Testis (tissue), 3 donors: ENCODE data around the gene MXD1. TPM values are rescaled to one million over a fixed set of nuclear protein-coding genes. Genes with fewer than 3 reads are reported as not detected.
"Not testable (repeated sequence)": the region's sequence is repeated elsewhere in the genome, so short reads cannot be mapped to it uniquely, and the experiment has no call there.

Experiments
- DNase-seq: peaks from one replicate; pipeline ENCODE4 v3.0.0-alpha.2; 2019
- H3K27ac ChIP-seq, 2 donors: fragments of 200-600 bp; sonication (generic); one replicate each; pipeline ENCODE4 v1.5.1; 2019
- H3K27me3 ChIP-seq: fragments of 200-600 bp; sonication (generic); one replicate; pipeline ENCODE4 v1.5.1; 2019
- H3K36me3 ChIP-seq: fragments of 200-600 bp; sonication (generic); one replicate; pipeline ENCODE4 v1.5.1; 2017; ENCODE audit warnings: low read depth; ENCODE audit errors: missing control alignments
- H3K4me1 ChIP-seq: fragments of 200-600 bp; sonication (generic); one replicate; pipeline ENCODE4 v1.5.1; 2019
- H3K4me3 ChIP-seq, 2 donors: fragments of 200-600 bp; sonication (generic); one replicate each; pipeline ENCODE4 v1.5.1; 2017 to 2019
- H3K9me3 ChIP-seq: fragments of 200-600 bp; sonication (generic); one replicate; pipeline ENCODE4 v1.5.1; 2017
- POLR2A ChIP-seq: fragments of 450-650 bp; IDR thresholded peaks from one replicate; pipeline ENCODE4 v1.6.1; 2017; ENCODE audit warnings: antibody characterized with exemption, mild to moderate bottlenecking, moderate library complexity
- WGBS, 2 donors: methylation state at CpG; one replicate each; pipeline ENCODE4 v1.1.5; 2018; 5-methylcytosine and 5-hydroxymethylcytosine counted together
- intact Hi-C: fragments of 100-400 bp; cut with DNase I; formaldehyde crosslinking; loops from one replicate; pipeline ENCODE4 v1.15.1; 2023; ENCODE audit warnings: low total_unique reads
- polyA plus RNA-seq: library from polyadenylated mRNA; stranded (reverse); fragments of 350-450 nt; fragmentation: Illumina TruSeq; extraction: RNeasy Lipid Tissue Mini Kit (QIAGEN cat#74804); gene quantifications from one replicate; pipeline ENCODE4 v1.2.3, GENCODE V29; 2014; ENCODE audit warnings: low read depth, low replicate concordance; ENCODE audit not compliant: insufficient read depth
- total RNA-seq, 2 donors: library from RNA; depleted of rRNA; stranded (reverse); fragments of >200 nt; gene quantifications; one replicate each; pipeline ENCODE4 v1.2.3, GENCODE V29; 2016
- TF ChIP-seq, protein P1 (sequence below), 3 experiments: fragments of 450-650 bp in 2 of 3; fragments of 200-600 bp in 1 of 3; sonication (generic) in 1 of 3; IDR thresholded peaks; one replicate each; pipeline ENCODE4 v1.5.1; 2016 to 2019; ENCODE audit warnings: antibody characterized with exemption in 3 of 3, mild to moderate bottlenecking in 2 of 3, moderate library complexity in 1 of 3

Gene MXD1
- total and polyA plus RNA-seq, 3 donors from 2014 or later: 8.4 to 16.8 (median 11.0) TPM

GRCh38 chr2:69893684-69894551 lies 21.0 kb upstream of the MXD1 start, which contains the start of gene SNRNP27:
Gene SNRNP27, plus strand, starts transcription at chr2:69893956. Its CDS starts 29 bp downstream, at chr2:69893985.
- intact Hi-C loops: no loop called here
- peak; percentile 84 for DNase-seq
- peaks cover 13% of the 10 kb centered on the region for H3K4me1 ChIP-seq
- no peaks in the 10 kb centered on the region for H3K36me3 ChIP-seq
- H3K4me3 ChIP-seq: peak within 1 kb of the TSS; percentile 70 to 82
- no peaks in the 10 kb centered on the region for H3K9me3 ChIP-seq
- H3K27me3 ChIP-seq: no peaks in the 10 kb centered on the region
- TF ChIP-seq, protein P1, sequence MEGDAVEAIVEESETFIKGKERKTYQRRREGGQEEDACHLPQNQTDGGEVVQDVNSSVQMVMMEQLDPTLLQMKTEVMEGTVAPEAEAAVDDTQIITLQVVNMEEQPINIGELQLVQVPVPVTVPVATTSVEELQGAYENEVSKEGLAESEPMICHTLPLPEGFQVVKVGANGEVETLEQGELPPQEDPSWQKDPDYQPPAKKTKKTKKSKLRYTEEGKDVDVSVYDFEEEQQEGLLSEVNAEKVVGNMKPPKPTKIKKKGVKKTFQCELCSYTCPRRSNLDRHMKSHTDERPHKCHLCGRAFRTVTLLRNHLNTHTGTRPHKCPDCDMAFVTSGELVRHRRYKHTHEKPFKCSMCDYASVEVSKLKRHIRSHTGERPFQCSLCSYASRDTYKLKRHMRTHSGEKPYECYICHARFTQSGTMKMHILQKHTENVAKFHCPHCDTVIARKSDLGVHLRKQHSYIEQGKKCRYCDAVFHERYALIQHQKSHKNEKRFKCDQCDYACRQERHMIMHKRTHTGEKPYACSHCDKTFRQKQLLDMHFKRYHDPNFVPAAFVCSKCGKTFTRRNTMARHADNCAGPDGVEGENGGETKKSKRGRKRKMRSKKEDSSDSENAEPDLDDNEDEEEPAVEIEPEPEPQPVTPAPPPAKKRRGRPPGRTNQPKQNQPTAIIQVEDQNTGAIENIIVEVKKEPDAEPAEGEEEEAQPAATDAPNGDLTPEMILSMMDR (IDR thresholded peaks at IDR 0.05): no peak
- TF ChIP-seq POLR2A: no peak
- H3K27ac ChIP-seq: peak within 1 kb of the TSS; percentile 68 to 72
- WGBS, 2 donors: 0 to 1% methylated on average over 32 of the region's 32 CpGs

GRCh38 chr2:69894737-69895136 lies 20.2 kb upstream of the MXD1 start:
- not testable (repeated sequence) for DNase-seq, H3K9me3 ChIP-seq

GRCh38 chr2:69902213-69902922 lies 12.5 kb upstream of the MXD1 start:
- 75 to 79% methylated on average over 8 of the region's 8 CpGs for WGBS, 2 donors
- intact Hi-C loops: no loop called here
- no peak for DNase-seq
- no peaks in the 10 kb centered on the region for H3K27me3 ChIP-seq
- H3K4me1 ChIP-seq: peaks cover 3% of the 10 kb centered on the region
- TF ChIP-seq, protein P1 (IDR thresholded peaks at IDR 0.05): no peak
- TF ChIP-seq POLR2A: no peak
- no peaks in the 10 kb centered on the region for H3K9me3 ChIP-seq
- no peaks in the 10 kb centered on the region for H3K36me3 ChIP-seq
- no peak overlapping the region for H3K27ac ChIP-seq
- H3K4me3 ChIP-seq: no peak overlapping the region

More at GRCh38 chr2:69894737-69895136, 20.2 kb upstream of the MXD1 start:
- H3K27ac ChIP-seq: peak overlapping the region in 1 of 2 donors; percentile 68
- H3K27me3 ChIP-seq, H3K36me3 ChIP-seq, intact Hi-C loops: not testable (repeated sequence)
- peak overlapping the region; percentile 70 to 82 for H3K4me3 ChIP-seq
- 31 to 33% methylated on average over 23 of the region's 23 CpGs for WGBS, 2 donors
- peaks cover 13% of the 10 kb centered on the region for H3K4me1 ChIP-seq

GRCh38 chr2:69907216-69907615 lies 7.7 kb upstream of the MXD1 start:
- H3K27me3 ChIP-seq: no peaks in the 10 kb centered on the region
- no peak for DNase-seq
- TF ChIP-seq, protein P1 (IDR thresholded peaks at IDR 0.05): no peak
- TF ChIP-seq POLR2A: no peak
- H3K4me1 ChIP-seq: peaks cover 3% of the 10 kb centered on the region
- no peak overlapping the region for H3K27ac ChIP-seq
- no peak overlapping the region for H3K4me3 ChIP-seq
- no peaks in the 10 kb centered on the region for H3K36me3 ChIP-seq
- intact Hi-C loops: no loop called here
- no peaks in the 10 kb centered on the region for H3K9me3 ChIP-seq

DNA sequence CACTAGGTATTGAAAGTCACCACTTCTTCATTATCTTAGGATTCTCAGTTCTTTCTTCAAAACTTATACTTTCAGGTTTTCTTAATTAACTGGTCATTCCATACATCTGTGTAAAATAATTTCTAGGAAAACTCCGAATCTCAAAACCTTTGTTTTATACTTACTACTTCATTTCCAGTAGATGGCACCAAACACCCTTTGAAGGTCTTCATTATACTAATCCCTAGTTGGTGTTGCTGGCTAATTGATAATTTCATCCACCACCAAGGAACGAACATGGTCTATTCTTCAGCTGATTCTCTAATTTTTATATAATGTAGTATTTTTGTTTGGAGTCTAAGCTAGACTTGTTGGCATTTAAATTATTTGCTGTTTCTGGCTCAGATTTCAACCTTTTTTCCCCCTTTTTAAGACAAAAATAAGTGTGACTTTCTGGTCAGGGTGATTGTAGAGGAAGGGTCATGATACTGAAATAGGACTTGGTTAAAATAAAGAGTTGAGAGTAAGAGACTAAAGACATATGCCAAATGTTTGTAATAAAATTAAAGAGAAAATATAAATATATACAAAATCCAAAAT lies 2.8 kb upstream of the MXD1 start:
- WGBS, 2 donors: 24 to 27% methylated on average over 2 of the region's 2 CpGs

More for the DNA sequence above, 2.8 kb upstream of the MXD1 start:
- Histone ChIP-seq H3K27ac (peak overlapping the region; percentile 14 to 21), H3K4me1 (peaks cover 8% of the 10 kb centered on the region), H3K27me3 (no peaks in the 10 kb centered on the region), H3K36me3 (no peaks in the 10 kb centered on the region), H3K9me3 (no peaks in the 10 kb centered on the region), H3K4me3 (no peak overlapping the region)
- no peak for DNase-seq
- intact Hi-C loops: loop anchor here (5.0 to 10.0 kb wide), 2 partner anchors 173 to 230 kb away; partner anchors contain the start of gene PCBP1
- TF ChIP-seq, protein P1 (IDR thresholded peaks at IDR 0.05): peak; percentile 54 to 59 (median 57)
- no peak for TF ChIP-seq POLR2A
